HG03066 (cell line): ENCODE data around the gene SHISA6.
"Not testable (repeated sequence)": the region's sequence is repeated elsewhere in the genome, so short reads cannot be mapped to it uniquely, and the experiment has no call there.

Source experiments
- ATAC-seq: cut with Tn5 transposase; IDR thresholded peaks from one replicate; pipeline ENCODE4 v1.9.1; 2021; ENCODE audit warnings: low read depth; ENCODE audit not compliant: unreplicated experiment

The SHISA6 gene

DNA sequence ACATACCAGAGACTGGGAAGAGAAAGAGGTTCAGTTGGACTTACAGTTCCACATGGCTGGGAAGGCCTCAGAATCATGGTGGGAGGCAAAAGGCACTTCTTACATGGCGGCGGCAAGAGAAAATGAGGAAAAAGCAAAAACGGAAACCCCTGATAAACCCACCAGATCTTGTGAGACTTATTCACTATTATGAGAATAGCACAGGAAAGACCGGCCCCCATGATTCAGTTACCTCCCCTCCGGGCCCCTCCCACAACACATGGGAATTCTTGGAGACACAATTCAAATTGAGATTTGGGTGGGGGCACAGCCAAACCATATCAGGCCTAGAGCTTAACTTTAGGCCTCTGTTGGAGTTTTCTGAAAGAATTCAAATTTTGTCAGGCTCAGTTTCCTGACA lies 60.9 kb downstream of the SHISA6 start:
- ATAC-seq: not testable (repeated sequence)

DNA sequence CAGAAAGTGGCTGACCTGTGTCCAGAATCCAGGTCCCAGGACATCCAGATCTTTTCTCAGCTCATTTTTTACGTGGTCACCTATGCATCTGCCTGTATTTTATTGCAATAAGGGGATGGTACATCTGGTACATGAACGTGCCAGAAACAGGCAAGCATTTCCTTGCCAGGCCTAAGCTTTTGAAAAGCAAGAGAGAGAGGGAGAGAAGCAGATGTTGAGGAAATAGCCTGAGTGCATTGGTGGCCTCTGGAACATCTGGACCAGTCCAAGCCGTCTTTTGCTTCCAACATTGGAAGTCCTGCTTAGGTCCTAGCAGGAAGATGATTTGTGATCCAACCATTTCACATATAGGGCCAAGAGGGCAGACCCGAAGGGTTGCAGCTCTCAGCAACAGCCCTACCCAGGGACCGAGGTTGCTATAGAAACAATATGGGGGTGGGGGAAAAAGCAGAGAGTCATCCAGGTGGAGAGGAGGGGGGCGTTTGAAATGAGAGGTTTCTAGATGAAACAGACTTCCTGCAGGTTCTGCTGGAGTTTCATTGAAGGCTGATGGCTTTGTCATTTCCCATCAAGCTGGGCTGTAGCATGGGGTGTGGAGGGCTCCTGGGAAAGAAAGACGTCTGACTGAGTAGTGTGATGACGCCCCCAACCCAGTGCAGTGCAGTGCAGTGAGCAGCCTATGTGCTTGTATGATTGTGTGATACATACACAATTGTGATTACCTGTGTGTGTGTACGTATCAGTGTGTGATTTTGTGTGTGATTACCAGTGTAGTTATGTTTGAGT lies 61.6 kb downstream of the SHISA6 start:
- no peak for ATAC-seq

DNA sequence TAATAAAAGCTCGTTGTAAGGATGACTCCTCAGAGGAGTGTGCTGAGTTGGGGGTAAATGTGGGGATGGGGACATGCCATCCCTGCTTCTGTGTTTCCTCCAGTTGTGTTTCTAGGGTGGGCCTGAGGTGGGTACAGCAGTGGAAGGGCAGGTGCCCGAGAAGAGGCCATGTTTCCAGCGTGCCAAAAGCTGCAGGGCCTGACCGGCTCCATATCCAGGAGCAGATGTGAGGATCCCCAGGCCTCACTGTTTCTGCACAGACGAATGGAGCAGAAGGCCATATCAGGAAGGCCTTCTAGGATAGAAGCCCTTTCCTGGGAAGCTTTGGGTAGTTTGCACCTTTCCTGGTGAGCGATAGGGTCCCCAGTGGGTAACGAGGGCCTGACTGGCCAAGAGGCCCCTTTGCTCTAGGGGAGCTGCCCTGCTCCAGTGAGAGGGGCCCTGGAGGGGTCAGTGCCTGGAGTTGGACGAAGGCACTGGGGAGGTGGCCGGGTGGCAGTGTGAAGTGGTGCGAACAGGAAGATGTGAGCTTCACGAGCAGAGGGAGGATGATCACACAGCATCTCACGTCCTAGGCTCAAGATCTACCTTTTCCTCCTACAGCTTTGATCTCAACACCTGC lies 62.9 kb downstream of the SHISA6 start:
- ATAC-seq: no peak

DNA sequence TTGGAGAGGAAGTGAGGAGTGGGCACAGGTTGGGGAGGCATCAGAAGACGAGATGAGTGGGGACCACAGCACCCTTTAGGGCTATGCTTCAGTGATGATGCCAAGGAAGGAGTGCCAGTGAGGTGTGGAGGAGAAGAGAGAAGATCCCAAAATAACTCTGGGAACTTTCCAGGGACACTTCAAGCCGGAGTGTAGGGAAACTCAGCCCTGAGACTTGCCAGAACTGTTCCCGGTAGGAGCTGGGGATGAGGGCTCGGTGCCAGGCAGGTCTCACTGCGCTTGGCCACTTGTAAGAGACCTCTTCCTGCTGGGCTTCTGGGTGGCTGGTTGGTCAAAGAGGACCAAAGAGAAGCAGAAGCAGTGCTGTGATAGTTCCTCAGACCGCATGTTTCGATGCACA lies 63.6 kb downstream of the SHISA6 start:
- no peak for ATAC-seq

DNA sequence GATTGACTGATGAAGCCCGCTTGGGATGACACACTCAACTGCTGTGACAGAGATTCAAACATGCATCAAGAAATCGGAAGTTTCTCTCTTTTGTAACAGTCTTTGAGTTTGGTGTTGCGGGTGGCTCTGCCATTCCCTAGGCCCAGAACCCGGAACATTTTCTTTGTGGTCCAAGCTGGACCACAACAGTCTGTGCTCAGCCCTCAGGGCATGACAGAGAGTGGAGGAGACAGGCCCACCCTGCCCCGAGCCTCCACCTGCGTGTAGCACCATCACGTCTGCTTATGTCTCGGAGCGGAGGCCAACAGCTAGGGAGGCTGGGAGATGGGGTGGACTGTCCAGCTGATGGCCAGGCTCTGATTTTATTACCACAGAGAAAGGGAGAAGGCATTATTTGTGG lies 64.5 kb downstream of the SHISA6 start:
- ATAC-seq: no peak

DNA sequence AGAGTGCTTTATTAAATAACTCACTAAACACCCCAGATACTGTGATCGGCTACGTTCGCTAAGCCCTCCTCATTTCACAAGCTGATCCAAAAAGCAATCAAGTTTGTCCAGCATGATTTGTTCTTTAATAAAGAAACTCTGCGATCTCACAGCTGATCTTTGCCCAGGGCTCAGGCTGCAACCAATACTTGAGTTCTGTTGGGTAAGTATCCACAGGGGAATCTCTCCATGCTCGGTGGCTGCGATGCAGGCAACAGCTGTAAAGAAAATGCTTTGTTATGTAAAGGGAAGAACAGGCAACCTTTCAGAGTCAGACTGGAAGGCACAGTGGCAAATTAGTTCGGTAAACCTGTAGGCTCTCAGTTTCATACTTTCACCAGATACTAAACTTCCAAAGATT lies 67.5 kb downstream of the SHISA6 start:
- no peak for ATAC-seq

DNA sequence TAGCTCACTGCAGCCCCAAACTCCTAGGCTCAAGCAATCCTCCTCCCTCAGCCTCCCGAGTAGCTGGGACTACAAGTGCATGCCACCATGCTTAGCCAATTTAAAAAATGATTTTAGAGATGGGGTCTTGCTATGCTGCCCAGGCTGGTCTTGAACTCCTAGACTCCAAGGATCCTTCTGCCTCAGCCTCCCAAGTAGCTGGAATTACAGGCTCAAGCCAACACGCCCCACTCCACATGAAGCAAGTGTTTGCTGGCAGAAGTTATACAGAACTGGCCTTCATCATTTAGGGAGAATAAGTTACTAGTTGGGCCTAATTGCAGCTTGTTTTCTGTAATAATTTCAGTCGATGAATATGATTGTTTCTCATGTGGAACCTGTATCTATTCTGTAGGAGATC lies 68.0 kb downstream of the SHISA6 start:
- ATAC-seq: no peak

DNA sequence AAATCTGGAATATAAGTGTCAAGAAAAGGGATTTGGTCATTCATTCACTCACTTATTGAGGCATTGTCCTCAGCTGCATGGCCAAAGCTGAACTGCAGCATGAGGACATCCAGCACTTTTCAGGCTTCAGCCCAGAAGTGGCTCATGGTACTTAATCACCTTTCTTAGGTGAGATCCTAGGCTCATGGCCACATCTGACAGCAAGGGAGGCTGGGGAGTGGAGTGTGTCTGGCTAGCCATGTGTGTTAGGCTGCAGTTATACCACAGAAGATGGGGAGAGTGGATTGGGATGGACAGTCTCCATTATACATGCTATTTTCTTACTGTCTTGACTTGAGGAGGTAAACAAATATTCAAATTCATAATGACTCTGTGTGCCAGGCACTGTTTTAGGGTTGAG lies 68.8 kb downstream of the SHISA6 start:
- ATAC-seq: no peak

GRCh38 chr17:11316451-11316850 lies 75.4 kb downstream of the SHISA6 start:
- not testable (repeated sequence) for ATAC-seq

DNA sequence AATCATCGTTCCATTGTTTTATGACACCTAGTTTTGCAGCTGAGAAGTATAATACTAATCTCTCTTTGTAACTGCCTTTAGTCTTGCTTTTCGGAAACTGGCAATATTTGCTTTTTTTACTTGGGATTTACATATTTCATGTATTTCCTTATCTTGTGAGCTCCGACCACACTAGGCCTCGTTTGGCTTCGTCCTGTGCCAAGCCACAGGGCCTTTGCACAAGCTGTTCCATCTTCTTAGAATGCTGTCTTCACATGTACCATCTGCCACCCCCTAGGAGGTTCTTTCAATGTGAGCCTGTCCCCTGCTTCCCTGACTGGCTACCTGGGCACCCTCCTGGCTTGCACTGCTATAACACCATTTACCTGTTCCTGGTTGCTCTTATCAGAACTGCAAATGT lies 77.2 kb downstream of the SHISA6 start:
- ATAC-seq: no peak

DNA sequence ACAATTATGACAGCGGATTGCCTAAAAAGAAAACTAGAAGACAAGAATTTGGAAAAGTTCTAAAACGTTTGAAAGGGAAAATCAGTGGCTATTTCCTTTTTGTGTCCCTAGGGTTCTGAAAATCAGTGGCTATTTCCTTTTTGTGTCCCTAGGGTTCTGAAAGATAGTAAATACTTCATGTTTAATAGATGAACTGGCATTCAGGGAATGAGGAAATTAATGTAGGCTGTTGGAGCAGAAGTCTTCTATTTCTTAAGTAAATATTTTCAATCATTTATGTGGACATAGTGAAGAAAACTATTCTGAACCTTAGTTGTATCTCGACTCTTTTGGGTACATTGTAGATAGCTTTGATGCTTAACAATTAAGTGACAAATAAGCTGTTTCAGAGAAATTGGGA lies 78.9 kb downstream of the SHISA6 start:
- no peak for ATAC-seq

DNA sequence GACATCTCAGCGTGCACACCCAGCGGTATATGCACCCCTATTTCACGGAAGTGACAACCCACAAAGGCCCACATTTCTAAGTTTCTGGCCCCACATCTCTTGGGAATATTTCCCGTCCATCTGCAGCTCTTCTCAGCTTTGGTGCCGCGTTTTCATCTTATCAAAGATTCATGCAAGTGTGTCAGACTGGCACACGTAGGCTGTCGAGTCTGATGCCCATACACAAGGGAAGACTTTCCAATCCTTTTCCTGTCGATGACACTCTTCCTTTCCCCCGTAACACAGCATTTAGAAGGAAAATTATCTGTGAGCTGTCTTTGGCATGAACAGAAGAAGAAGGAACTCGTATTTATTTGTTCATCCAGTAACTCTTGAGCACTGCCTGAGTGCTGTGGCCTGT lies 83.0 kb downstream of the SHISA6 start:
- no peak for ATAC-seq

- ATAC-seq: no peak
Observed at GRCh38 chr17:11324846-11325420, 83.9 kb downstream of the SHISA6 start.

DNA sequence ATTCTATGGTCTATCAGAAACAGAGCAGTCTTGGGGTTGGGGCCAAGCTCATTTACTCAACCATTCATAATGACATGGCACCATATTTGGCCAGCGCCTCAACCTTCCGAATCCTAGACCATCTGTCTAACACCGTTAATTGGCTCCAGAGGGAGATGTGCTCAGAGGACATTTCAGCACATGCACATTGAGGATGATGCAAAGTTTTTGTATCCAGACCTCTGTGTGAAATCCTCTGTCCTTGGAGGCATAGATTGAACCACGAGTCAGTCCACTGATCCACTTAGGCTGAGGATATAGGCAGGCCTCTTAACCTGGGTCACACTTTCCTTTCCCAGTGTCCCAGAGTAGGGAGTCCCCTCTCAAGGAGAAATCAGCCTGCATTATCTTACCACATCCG lies 85.5 kb downstream of the SHISA6 start:
- ATAC-seq: no peak

DNA sequence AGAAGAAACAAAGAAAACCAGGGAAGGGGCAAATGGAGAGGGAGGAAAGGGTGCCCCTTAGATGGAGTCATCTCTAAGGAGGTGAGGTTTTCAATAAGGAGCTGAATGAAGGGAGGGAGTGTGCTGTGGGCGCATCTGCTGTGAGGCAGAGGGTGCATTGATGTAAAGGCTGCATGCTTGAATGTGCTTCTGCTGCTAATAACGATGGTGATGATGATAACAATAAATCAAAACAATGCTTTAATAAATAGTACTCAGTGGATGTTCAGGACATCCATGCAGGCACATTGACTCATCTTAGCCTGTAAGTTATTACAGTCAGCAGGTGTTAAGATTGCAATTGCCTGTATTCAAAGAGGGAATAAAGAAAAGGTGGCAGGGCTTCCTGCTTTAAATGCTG lies 87.8 kb downstream of the SHISA6 start:
- ATAC-seq: no peak

DNA sequence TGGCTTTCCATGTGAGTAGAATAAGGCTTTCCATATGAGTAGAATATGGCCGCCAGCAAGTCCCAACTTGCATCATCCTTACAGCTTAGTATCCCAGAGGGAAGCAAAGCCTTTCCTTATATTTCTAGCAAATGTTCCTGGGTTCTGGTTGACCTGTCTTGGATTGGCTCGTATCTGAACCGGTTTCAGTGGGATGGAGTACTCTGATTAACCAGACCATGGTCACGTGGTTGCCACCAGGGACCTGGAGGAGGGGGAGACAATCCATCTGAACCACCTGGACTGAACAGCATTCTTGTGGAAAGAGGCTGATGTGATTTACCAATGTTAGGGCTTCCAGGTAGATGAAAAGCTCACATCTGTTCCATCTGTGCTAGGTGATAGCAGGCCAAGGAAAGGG lies 89.0 kb downstream of the SHISA6 start:
- no peak for ATAC-seq

DNA sequence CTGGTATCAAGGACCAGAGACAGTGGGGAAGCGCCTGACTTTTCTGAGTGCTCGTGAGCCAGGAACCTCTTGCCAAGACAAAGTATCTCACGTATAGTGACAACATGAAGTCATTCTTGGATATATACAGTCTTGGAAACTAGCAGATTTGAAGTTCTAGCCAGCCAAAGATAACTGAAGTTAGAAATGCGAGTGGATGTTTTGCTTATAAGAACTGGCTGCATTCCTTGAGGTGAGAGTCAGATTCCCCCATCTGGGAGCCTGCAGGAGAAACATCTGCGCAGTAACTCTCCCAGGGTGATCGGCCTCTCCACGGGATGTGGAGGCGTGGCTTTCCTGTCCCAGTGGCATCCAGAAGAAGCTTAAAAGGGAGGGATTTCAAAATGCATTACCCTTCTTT lies 89.8 kb downstream of the SHISA6 start:
- no peak for ATAC-seq

GRCh38 chr17:11331547-11332513 lies 90.8 kb downstream of the SHISA6 start:
- ATAC-seq: no peak

DNA sequence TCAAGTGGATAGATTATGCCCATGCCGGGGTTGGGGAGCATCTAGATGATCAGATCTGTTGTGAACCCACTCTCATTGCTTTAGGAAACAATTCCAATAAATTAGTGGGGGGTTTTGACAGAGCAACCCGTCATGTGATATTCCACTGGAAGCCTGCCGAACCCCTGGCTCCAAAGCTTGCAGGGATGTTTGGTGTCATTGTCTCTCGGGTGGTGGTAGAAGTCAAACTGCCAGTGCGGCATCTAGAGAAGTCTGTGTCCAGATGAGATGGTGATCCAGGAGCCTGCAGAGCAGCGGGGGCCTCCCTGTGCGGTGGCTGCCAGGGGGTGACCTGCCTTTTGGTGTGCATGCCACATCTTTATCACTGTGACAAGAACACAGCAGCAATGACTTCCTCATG lies 91.7 kb downstream of the SHISA6 start:
- no peak for ATAC-seq

DNA sequence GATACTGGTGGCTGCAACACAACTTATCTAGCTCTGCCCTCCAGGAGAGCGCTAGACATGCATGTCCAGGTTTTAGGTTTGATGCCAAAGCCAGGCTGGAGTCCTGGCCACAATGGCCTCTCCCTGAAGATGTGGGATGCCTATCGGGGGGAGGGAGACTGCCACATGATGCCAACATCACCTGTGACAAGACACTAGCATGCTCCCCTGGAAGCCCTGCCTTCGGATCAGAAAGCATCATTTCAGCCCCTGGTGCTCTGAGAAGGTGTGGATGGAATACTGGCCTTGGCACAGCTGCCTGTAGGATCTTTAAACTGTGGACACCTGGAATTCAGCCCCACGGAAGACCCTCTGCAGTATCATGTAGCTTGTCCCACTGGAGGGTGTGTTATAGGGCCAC lies 93.5 kb downstream of the SHISA6 start:
- ATAC-seq: no peak

DNA sequence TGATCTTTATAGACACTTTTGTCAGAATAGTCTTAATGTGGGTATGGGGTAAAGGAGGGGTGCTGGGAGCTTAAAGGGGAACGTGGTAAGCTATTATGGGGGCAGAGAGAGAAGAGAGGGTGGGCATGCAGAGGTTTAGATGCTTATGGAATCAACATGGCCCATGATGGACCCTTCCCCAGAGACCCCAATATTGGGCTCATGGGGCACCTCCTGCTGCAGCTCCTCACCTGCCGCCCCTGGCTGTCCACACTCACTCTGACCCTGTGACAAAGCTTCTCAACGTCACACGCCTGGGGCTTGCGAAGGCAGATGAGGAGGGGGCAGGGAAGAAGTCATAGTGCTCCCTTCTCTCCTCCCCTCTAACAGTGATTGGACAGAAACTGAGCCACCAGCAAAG lies 95.3 kb downstream of the SHISA6 start:
- ATAC-seq: no peak
